GM23248 (cell line): ENCODE results near the gene GADD45GIP1.

Experiments
- EZH2 ChIP-seq: fragments of 200-600 bp; sonication (generic); IDR thresholded peaks from 2 replicates; pipeline ENCODE4 v1.6.1; 2018; ENCODE audit warnings: antibody characterized with exemption, mild to moderate bottlenecking; ENCODE audit not compliant: insufficient read depth, poor library complexity, severe bottlenecking
- EZH2phosphoT487 ChIP-seq: fragments of 200-600 bp; sonication (generic); IDR thresholded peaks from 2 replicates; pipeline ENCODE4 v1.6.1; 2018; ENCODE audit warnings: antibody characterized with exemption, moderate library complexity, mild to moderate bottlenecking, low read depth; ENCODE audit not compliant: insufficient read depth

GRCh38 chr19:12954612-12954962 is 2.4 kb downstream of the GADD45GIP1 start:
- TF ChIP-seq EZH2 (no peak), EZH2phosphoT487 (no peak)
